AG10803 (cell line): Measurements from ENCODE around the gene TNS3.
A peak's percentile ranks its signal among the peaks of the same experiment; 100 is the strongest.

Experiments
- DNase-seq: peaks from one replicate; pipeline ENCODE4 v3.0.0; 2010; ENCODE audit warnings: low read depth
- H3K4me3 ChIP-seq: 2 replicates; pipeline ENCODE4 v1.5.1; 2011; ENCODE audit warnings: mild to moderate bottlenecking, low read length, control low read depth
- CTCF ChIP-seq: conservative IDR thresholded peaks from 2 replicates; pipeline ENCODE4 v1.5.1; 2011; ENCODE audit warnings: mild to moderate bottlenecking, low read length, control low read depth, inconsistent platforms

Gene TNS3

GRCh38 chr7:47227762-47228177, 354.1 kb downstream of the TNS3 start:
- peak; percentile 72 for DNase-seq
- no peak overlapping the region for H3K4me3 ChIP-seq
- no peak for TF ChIP-seq CTCF

- no peak overlapping the region for H3K4me3 ChIP-seq
- TF ChIP-seq CTCF: no peak
- DNase-seq: no peak
These were observed 355.2 kb downstream of the TNS3 start for GRCh38 chr7:47226696-47227095.

- no peak overlapping the region for H3K4me3 ChIP-seq
- TF ChIP-seq CTCF: no peak
- DNase-seq: peak; percentile 53
These were observed 356.4 kb downstream of the TNS3 start for GRCh38 chr7:47225387-47226131.
